Heart left ventricle (tissue), 16 donors: ENCODE results near the gene OAS1. TPM values are rescaled to one million over a fixed set of nuclear protein-coding genes. Genes with fewer than 3 reads are reported as not detected.
A peak's percentile ranks its signal among the peaks of the same experiment; 100 is the strongest.

ENCODE experiments used
- ATAC-seq, 4 donors: fragments of 200-7000 bp; cut with Tn5 transposase; one replicate each; pipeline ENCODE4 v1.9.1; 2020 to 2022; ENCODE audit warnings: moderate library complexity in 4 of 4, mild to moderate bottlenecking in 3 of 4, moderate number of reproducible peaks in 1 of 4
- DNase-seq, 5 donors: peaks; one replicate each; pipeline ENCODE4 v3.0.0-alpha.2; 2020
- H3K27ac ChIP-seq, 12 donors: fragments of 200-600 bp; sonication (generic) in 4 of 12; one replicate each; pipeline versions ENCODE4 v1.5.0 to v1.8.0; 2016 to 2022; ENCODE audit warnings: mild to moderate bottlenecking in 2 of 12
- H3K27me3 ChIP-seq, 9 donors: fragments of 200-600 bp; sonication (generic) in 2 of 9; one replicate each; pipeline versions ENCODE4 v1.5.1 to v1.8.0; 2016 to 2022; ENCODE audit warnings: mild to moderate bottlenecking in 3 of 9
- H3K36me3 ChIP-seq, 9 donors: fragments of 200-600 bp; sonication (generic) in 2 of 9; one replicate each; pipeline versions ENCODE4 v1.5.0 to v1.8.0; 2018 to 2022; ENCODE audit warnings: mild to moderate bottlenecking in 2 of 9
- H3K4me1 ChIP-seq, 12 donors: fragments of 200-600 bp; sonication (generic) in 4 of 12; one replicate each; pipeline versions ENCODE4 v1.5.0 to v1.8.0; 2016 to 2022; ENCODE audit warnings: mild to moderate bottlenecking in 3 of 12
- H3K4me3 ChIP-seq, 12 donors: fragments of 200-600 bp; sonication (generic) in 4 of 12; one replicate each; pipeline versions ENCODE4 v1.5.0 to v1.8.0; 2017 to 2022; ENCODE audit warnings: mild to moderate bottlenecking in 9 of 12, moderate library complexity in 4 of 12
- H3K9me3 ChIP-seq, 12 donors: fragments of 200-600 bp; sonication (generic) in 4 of 12; one replicate each; pipeline versions ENCODE4 v1.5.0 to v1.8.0; 2016 to 2022; ENCODE audit warnings: mild to moderate bottlenecking in 1 of 12
- CTCF ChIP-seq, 12 donors: fragments of 200-600 bp; sonication (generic) in 4 of 12; IDR thresholded peaks; one replicate each; pipeline versions ENCODE4 v1.5.0 to v1.8.0; 2018 to 2022; ENCODE audit warnings: antibody characterized with exemption in 12 of 12, mild to moderate bottlenecking in 5 of 12
- POLR2A ChIP-seq, 2 donors: fragments of 450-650 bp; IDR thresholded peaks; one replicate each; pipeline ENCODE4 v1.6.1; 2017; ENCODE audit warnings: antibody characterized with exemption in 2 of 2, mild to moderate bottlenecking in 2 of 2, moderate library complexity in 2 of 2
- WGBS, 4 donors: extraction: QIAGEN DNeasy Blood & Tissue Kit in 2 of 4; methylation state at CpG; one replicate each; pipeline versions ENCODE4 v1.1.5 to v1.1.7; 2013 to 2018; 5-methylcytosine and 5-hydroxymethylcytosine counted together
- intact Hi-C, 10 donors: fragments of 100-400 bp; cut with DNase I; formaldehyde crosslinking; loops; one replicate each; pipeline versions ENCODE4 v1.11.1 to v1.14.2; 2022
- long read RNA-seq, 3 donors: library from polyadenylated mRNA; unstranded; transcript quantifications; one replicate each; pipeline ENCODE4 v2.0.0, GENCODE V29; 2020 to 2021
- polyA plus RNA-seq, 2 donors: library from polyadenylated mRNA; stranded (reverse); fragments of 200-250 nt; gene quantifications; one replicate each; pipeline ENCODE4 v1.2.3, GENCODE V29; 2013
- total RNA-seq, 9 donors: library from RNA; depleted of rRNA in 2 of 9; stranded (reverse); fragments of >200 nt in 2 of 9; fragmentation: NEBNext Ultra II Directional in 3 of 9; extraction: Animal tissue kit (Norgen Biotek cat#: 25700) in 3 of 9; gene quantifications; one replicate each; pipeline versions ENCODE4 v1.1.0 to v1.2.4, GENCODE V29; 2016 to 2023
- donor health status: ischemic (EF 13 %, LVEDD 7.1; RV severe dilation, severe dysfunction).
- donor health status: healthy with polysubstance abuse.
- donor health status: DM: no; HTN: yes; CAD: no.
- donor health status: DM: no; HTN: no; CAD: no.
- donor health status: ischemic (EF 25% LVEDD 6.9; RV normal size, moderate dysfunction).
- donor health status: ischemic (EF 25% LVEDD 5.7; RV mildly dilated, moderate dysfunction).
- donor health status: healthy.
- donor health status: DM: yes; HTN: yes; CAD: no.
- donor health status: ischemic (EF 35%, LVEDD 5.7; RV mildly dilated, moderate dysfunction).
- donor health status: nonischemic (EF 11% LVEDD 7.7; RV severe dilation, severe dysfunction).
- donor health status: DM: yes; HTN: yes; CAD: no.
- donor health status: PGD.
- donor health status: ischemic (EF 29% LVEDD 5.4; RV normal size, mild dysfunction).
- donor health status: nonischemic (EF 23%, LVEDD 6.1; RV moderate dilation, normal function).

Gene OAS1
- 10 to 100 TPM in 4 of 9 donors, 1 to 10 TPM in 5; 4.1 to 34.8 (median 8.0) TPM for total RNA-seq
- polyA plus RNA-seq = 1 to 10 TPM; 4.1 to 5.8 TPM
- long read RNA-seq, donor 1, partial matches to known transcripts = 0 of 3 reads
- long read RNA-seq, donor 1, other reads (novel, unspliced or antisense) = 2 of 3 reads
- long read RNA-seq, donor 2, transcript OAS1-202 (6 exons, 1,684 nt) = major isoform, 5 of 13 reads
- long read RNA-seq, donor 2, partial matches to known transcripts = 2 of 13 reads
- long read RNA-seq, donor 2, other reads (novel, unspliced or antisense) = 3 of 13 reads
- long read RNA-seq, donor 3, partial matches to known transcripts = 1 of 4 reads
- long read RNA-seq, donor 3, other reads (novel, unspliced or antisense) = 0 of 4 reads

- TF ChIP-seq POLR2A (IDR thresholded peaks at IDR 0.05) = no peak
- TF ChIP-seq CTCF (IDR thresholded peaks at IDR 0.05) = no peak
- Histone ChIP-seq H3K27me3 (no peaks in the 10 kb centered on the region), H3K4me1 (peaks cover 0 to 61% (median 16%) of the 10 kb centered on the region in 12 donors), H3K36me3 (peaks cover 0 to 30% (median 3%) of the 10 kb centered on the region in 9 donors), H3K27ac (peak within 1 kb of the TSS in 11 of 12 donors; percentile 30 to 92 (median 63)), H3K9me3 (peaks cover 0 to 5% (median 0%) of the 10 kb centered on the region in 12 donors), H3K4me3 (peak within 1 kb of the TSS; percentile 18 to 67 (median 57))
- 4 to 10% (median 5%) methylated on average over 4 of the region's 4 CpGs for WGBS, 4 donors
- ATAC-seq (peak; percentile 67 to 91 (median 88)), DNase-seq (peak in 3 of 5 donors; percentile 32 to 49 (median 38))
- intact Hi-C loops = loop anchor here in 1 of 10 donors (10.0 kb wide), 1 partner anchor 68 kb away; the partner anchor contains the start of gene OAS2
These were observed at the start of gene OAS1 for GRCh38 chr12:112906712-112907414. TSS of gene OAS1 (plus strand) at chr12:112906962. CDS start at chr12:112907040, 78 bp downstream.

- TF ChIP-seq POLR2A (IDR thresholded peaks at IDR 0.05) (no peak), CTCF (IDR thresholded peaks at IDR 0.05) (no peak)
- DNase-seq (no peak), ATAC-seq (no peak)
- H3K36me3 ChIP-seq = no peaks in the 10 kb centered on the region
- no peak overlapping the region for H3K27ac ChIP-seq
- intact Hi-C loops = no loop called here
- WGBS, 4 donors = 68 to 73% (median 72%) methylated on average over 3 of the region's 3 CpGs
- H3K9me3 ChIP-seq = no peaks in the 10 kb centered on the region
- peaks cover 0 to 71% (median 17%) of the 10 kb centered on the region in 9 donors for H3K27me3 ChIP-seq
- H3K4me1 ChIP-seq = no peaks in the 10 kb centered on the region
- no peak overlapping the region for H3K4me3 ChIP-seq
These were observed 47.5 kb upstream of the OAS1 start for GRCh38 chr12:112859291-112859690.

- ATAC-seq (no peak), DNase-seq (no peak)
- H3K4me3 ChIP-seq = no peak overlapping the region
- intact Hi-C loops = no loop called here
- no peak for TF ChIP-seq POLR2A (IDR thresholded peaks at IDR 0.05)
- TF ChIP-seq CTCF (IDR thresholded peaks at IDR 0.05) = no peak
- H3K36me3 ChIP-seq = no peaks in the 10 kb centered on the region
- no peak overlapping the region for H3K27ac ChIP-seq
- 38 to 57% (median 48%) methylated on average over 5 of the region's 5 CpGs for WGBS, 4 donors
- no peaks in the 10 kb centered on the region for H3K4me1 ChIP-seq
- no peaks in the 10 kb centered on the region for H3K9me3 ChIP-seq
- H3K27me3 ChIP-seq = peaks cover 0 to 62% (median 11%) of the 10 kb centered on the region in 9 donors
These were observed 46.6 kb upstream of the OAS1 start for GRCh38 chr12:112860181-112860580.

GRCh38 chr12:112861284-112861683 is 45.5 kb upstream of the OAS1 start:
- Histone ChIP-seq H3K27me3 (peaks cover 0 to 54% (median 8%) of the 10 kb centered on the region in 9 donors), H3K27ac (no peak overlapping the region), H3K9me3 (no peaks in the 10 kb centered on the region), H3K4me1 (no peaks in the 10 kb centered on the region), H3K36me3 (no peaks in the 10 kb centered on the region), H3K4me3 (no peak overlapping the region)
- intact Hi-C loops = no loop called here
- no peak for TF ChIP-seq POLR2A (IDR thresholded peaks at IDR 0.05)
- TF ChIP-seq CTCF (IDR thresholded peaks at IDR 0.05) = no peak
- WGBS, 4 donors = 85 to 87% (median 87%) methylated on average over 7 of the region's 7 CpGs
- DNase-seq (no peak), ATAC-seq (no peak)
